GM12874 (cell line): Measurements from ENCODE around the gene COX6B2.

Source experiments
- TF ChIP-seq, protein P1 (sequence below): IDR thresholded peaks from 2 replicates; pipeline ENCODE4 v1.5.1; 2011; ENCODE audit warnings: low read depth, mild to moderate bottlenecking, control low read depth, low read length, moderate library complexity; ENCODE audit not compliant: insufficient read depth

COX6B2 gene

DNA sequence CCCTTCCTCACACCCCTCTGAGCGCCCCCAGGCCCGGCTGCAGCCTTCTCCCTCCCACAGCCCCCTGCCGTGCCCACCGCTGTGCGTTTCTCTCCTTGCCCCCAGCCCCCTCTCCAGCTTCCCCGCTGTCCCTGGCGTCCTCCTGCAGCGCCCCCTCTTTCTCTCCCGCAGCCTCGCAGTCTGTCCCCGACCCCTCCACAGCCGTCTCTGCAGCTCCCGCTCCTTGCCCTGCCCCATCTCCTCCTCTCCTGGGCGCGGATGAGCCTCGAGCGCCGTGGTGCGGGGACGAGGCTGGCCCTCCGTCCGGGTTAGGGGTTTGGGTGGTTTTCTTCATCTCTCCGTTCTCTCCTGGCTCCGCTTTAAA lies 13.8 kb downstream of the COX6B2 start:
- TF ChIP-seq, protein P1, sequence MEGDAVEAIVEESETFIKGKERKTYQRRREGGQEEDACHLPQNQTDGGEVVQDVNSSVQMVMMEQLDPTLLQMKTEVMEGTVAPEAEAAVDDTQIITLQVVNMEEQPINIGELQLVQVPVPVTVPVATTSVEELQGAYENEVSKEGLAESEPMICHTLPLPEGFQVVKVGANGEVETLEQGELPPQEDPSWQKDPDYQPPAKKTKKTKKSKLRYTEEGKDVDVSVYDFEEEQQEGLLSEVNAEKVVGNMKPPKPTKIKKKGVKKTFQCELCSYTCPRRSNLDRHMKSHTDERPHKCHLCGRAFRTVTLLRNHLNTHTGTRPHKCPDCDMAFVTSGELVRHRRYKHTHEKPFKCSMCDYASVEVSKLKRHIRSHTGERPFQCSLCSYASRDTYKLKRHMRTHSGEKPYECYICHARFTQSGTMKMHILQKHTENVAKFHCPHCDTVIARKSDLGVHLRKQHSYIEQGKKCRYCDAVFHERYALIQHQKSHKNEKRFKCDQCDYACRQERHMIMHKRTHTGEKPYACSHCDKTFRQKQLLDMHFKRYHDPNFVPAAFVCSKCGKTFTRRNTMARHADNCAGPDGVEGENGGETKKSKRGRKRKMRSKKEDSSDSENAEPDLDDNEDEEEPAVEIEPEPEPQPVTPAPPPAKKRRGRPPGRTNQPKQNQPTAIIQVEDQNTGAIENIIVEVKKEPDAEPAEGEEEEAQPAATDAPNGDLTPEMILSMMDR, result peak; percentile 35

DNA sequence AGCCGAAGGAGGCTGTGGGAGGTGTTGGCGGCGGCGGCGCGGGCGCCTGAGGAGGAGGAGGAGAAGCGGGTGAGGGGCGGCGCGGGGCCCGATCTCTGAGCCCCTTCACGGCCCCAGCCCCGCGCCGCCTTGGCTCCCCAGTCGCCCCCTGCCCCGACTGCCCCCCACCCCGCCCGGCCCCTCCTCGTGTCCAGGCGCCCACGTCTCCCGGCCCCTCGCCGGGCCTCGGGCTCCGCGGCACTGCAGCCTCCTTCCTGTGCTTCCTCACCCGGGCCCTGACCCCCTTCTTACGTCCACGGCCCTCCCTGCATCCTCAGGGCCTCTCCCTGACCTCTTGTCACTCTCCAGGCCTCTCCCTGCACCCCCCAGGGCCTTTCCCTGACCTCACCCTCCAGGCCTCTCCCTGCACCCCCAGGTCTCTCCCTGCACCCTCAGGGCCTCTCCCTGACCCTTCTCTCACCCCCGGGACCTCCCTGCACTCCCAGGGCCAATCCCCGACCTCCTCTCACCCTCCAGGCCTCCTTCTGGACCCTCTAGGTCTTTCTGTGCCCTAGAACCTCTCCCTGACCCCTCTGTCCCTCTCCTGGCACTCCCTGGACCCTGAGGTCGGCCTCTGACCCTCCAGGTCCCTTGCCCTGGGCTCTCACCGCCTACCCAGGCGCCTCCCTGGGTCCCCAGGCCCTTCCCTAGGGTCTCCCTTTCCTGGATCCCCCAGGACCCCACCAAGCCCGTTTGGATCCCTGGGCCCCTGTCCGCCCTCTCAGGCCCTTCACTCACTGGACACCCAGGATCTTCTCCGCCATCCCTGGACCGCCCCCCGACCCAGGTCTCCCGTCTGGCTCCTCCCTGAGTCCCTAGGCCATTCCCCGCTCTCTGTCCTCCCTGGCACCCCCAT lies 14.4 kb downstream of the COX6B2 start:
- TF ChIP-seq, protein P1, result no peak

DNA sequence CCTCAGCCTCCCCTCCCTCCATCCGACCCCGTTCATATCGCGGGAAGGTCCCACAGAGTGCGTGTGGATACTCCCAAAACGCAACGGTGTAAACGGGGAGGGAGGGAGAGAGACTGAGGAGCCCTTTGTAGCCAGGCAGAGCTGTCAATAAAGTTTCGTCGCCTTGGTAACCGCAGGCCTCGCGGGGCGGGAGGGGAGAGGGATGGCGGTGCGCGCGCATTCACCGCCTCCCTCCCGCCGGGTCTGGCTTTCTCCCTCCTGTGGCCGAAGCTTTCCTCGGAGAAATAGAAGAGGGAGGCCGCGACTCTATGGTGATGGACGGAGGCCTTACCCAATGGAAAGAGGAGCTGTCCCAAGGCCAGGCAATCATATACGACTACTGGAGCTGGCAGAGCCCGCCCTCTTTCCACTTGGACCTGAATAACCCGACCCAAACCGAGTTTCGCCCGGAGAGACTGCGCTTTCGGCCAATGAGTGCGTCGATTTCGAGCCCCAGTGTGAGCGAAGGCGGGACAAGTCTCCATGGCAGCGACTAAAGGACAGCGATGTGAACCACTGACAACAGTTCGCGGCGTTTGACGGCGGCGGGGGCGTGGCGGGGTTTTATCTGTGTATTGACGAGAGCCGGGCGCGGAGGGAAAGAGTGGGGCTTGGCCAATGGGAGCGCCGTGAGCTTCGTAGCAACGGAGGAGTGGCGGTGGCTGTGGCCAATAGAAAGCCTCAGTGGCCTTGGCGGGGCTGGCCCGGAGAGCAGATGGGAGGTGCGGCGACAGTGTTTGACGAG lies 15.2 kb downstream of the COX6B2 start, which contains the start of gene KMT5C:
TSS of gene KMT5C (plus strand) at position 772 of the 784 bp plus-strand sequence. CDS start 2,061 bp downstream, outside the sequence.
- TF ChIP-seq, protein P1, result 0 out of 2 replicates have a peak, but pooled peaks have one; percentile 2

DNA sequence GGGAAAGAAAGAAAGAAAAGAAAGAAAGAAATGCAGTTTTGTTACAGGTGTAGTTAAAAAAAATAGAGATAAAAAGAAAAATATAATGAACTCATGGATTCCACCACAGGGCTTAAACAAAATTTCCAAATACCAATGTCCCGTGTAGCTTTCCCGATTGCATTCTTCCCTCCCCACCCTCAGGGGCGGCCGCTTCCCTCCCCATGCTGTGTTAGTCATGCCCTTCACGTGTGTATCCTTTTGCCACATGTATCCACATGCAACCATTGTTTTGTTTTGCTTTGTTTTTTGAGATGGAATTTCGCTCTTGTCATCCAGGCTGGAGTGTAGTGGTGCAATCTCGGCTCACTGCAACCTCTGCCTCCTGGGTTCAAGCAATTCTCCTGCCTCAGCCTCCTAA lies 18.4 kb downstream of the COX6B2 start:
- TF ChIP-seq, protein P1, result no peak

DNA sequence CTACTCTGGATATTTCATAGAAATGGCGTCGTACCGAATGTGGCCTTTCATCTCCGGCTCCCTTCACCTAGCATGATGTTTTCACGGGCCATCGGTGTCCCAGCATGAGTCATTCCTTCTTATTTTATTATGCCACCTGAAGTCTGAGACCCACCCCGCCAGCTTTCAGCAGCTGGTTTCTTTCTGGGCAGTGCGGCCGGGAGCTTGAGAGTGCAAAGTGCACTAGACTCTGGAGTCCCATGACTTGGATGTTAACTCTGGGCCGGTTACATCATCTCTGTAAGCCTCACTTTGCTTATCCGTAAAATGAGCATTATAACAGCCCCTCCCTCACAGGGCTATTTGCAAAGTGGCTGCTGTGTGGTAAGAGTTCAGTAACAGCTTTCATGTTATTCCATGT lies 20.6 kb downstream of the COX6B2 start:
- TF ChIP-seq, protein P1, result no peak

GRCh38 chr19:55325172-55325571 lies 29.3 kb downstream of the COX6B2 start, which contains the start of gene TMEM150B:
TSS of gene TMEM150B (minus strand) at chr19:55325341. CDS start at chr19:55321036, 4,305 bp downstream.
- TF ChIP-seq, protein P1, result no peak

GRCh38 chr19:55324662-55325061 lies 29.9 kb downstream of the COX6B2 start:
- TF ChIP-seq, protein P1, result no peak
